Measurements from ENCODE around the gene C22orf23. TPM values are rescaled to one million over a fixed set of nuclear protein-coding genes. Genes with fewer than 3 reads are reported as not detected.

Gene C22orf23
- total and polyA plus RNA-seq, 10 of the 15 experiments (the other 5 are each of a cell fraction or from before 2014, with no cell fraction given), result 0.04 to 0.38 (median 0.11) TPM; not detected in 5

DNA sequence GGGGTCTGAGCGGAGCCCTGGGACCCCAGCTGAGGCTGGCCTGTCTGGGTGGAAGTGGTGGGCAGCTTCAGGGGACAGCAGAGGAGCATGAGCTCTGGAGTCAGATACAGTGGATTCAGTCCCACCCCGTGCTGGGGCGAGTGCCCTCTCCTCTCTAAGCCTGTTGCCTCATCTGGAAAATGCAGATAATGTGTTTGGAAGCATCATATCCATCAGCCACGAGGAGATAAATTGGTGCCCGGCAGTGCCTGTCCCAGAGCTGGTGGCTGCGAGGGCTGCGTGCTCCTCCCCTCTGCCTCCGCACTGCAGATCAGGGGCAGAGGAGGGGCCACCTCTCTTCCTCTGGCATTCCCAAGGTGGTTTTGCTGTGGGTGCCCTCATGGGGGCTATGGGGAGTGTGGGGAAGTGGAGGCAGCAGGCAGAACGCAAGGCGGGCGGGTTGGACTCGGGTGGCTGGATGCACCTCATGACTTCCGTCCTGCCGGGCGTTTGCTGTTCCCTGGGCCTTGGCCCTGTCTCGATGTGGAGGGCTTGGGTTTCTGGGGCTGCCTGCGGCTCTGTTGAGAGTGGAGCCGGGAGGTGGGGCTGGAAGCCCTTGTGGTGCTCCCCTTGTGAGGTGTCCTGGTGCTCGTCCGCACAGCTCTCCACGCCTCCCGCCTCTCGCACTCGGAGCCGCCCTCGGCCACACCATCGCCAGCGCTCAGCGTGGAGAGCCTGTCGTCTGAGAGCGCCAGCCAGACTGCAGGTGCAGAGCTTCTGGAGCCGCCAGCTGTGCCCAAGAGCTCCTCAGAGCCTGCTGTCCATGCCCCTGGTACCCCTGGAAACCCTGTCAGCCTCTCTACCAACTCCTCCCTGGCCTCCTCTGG, 26.4 kb downstream of the C22orf23 start:
- H3K36me3 ChIP-seq (ENCODE audit: control insufficient read depth in 2 of 2, insufficient read depth in 2 of 2, low read length in 1 of 2), result peaks cover 3 to 6% of the 10 kb centered on the region in 2 experiments; a peak in 3 of 4 replicates
- ChIA-PET CTCF (interaction anchor here (0.6 kb wide), 1 partner anchor 737 kb away, joined by 3 read pairs; no protein-coding TSS in a partner anchor), RAD21 (ENCODE audit: unreplicated experiment) (no interaction called here)

More for the DNA sequence above, 26.4 kb downstream of the C22orf23 start:
- 88% methylated on average over 32 of the region's 32 CpGs for WGBS (ENCODE audit: insufficient coverage, insufficient replicate concordance, low lambda C conversion rate, missing lambda C conversion rate)
- no peak for DNase-seq (ENCODE audit: low read depth, low spot score)
- 0 out of 2 replicates have a peak, but pooled peaks cover 3% of the 10 kb centered on the region for H3K4me1 ChIP-seq (ENCODE audit: control insufficient read depth, insufficient read depth, low read length)
- H3K9me3 ChIP-seq (replicated peaks; ENCODE audit: control insufficient read depth, insufficient read depth, low read length), result no peaks in the 10 kb centered on the region
- FAIRE-seq, result no peak
- no TSS peak for BruUV-seq (replicated peaks)
- H3K9ac ChIP-seq (ENCODE audit: control insufficient read depth, insufficient read depth, low read length), result no peak overlapping the region
- H3K4me2 ChIP-seq (ENCODE audit: control insufficient read depth, insufficient read depth), result no peak overlapping the region
- ATAC-seq, result no peak
- no peaks in the 10 kb centered on the region for H4K20me1 ChIP-seq (ENCODE audit: control insufficient read depth, insufficient read depth)
- H3K79me2 ChIP-seq (ENCODE audit: control insufficient read depth, insufficient read depth, low read length), result no peaks in the 10 kb centered on the region
- ChIA-PET POLR2A (no interaction called here), SMC1A (ENCODE audit: uncharacterized antibody, unreplicated experiment) (no interaction called here)
- H3K4me3 ChIP-seq, result no peak overlapping the region
- in situ Hi-C loops (cut with MboI) (no loop called here), intact Hi-C loops (cut with micrococcal nuclease; ENCODE audit: unreplicated experiment) (no loop called here)
- H3K27me3 ChIP-seq (replicated peaks in 1 of 2; ENCODE audit: control insufficient read depth in 2 of 2, insufficient read depth in 2 of 2, low read length in 1 of 2), result no peaks in the 10 kb centered on the region
- H2AFZ ChIP-seq (ENCODE audit: control insufficient read depth, low read depth, low read length), result no peak overlapping the region
- no peak overlapping the region for H3K27ac ChIP-seq (ENCODE audit: control insufficient read depth, insufficient read depth)
- no peak for TF ChIP-seq GABPA (IDR thresholded peaks at IDR 0.05; ENCODE audit: low read depth)
- TF ChIP-seq USF2 (IDR thresholded peaks at IDR 0.05; ENCODE audit: borderline replicate concordance, low read depth, low read length), result no peak
- TF ChIP-seq RUNX3 (IDR thresholded peaks at IDR 0.05; ENCODE audit: low read length), result no peak
- TF ChIP-seq, protein P1, sequence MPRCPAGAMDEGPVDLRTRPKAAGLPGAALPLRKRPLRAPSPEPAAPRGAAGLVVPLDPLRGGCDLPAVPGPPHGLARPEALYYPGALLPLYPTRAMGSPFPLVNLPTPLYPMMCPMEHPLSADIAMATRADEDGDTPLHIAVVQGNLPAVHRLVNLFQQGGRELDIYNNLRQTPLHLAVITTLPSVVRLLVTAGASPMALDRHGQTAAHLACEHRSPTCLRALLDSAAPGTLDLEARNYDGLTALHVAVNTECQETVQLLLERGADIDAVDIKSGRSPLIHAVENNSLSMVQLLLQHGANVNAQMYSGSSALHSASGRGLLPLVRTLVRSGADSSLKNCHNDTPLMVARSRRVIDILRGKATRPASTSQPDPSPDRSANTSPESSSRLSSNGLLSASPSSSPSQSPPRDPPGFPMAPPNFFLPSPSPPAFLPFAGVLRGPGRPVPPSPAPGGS (IDR thresholded peaks at IDR 0.05; ENCODE audit: borderline replicate concordance, insufficient read depth, low read depth, low read length, poor library complexity, severe bottlenecking), result no peak
- TF ChIP-seq, protein P2, sequence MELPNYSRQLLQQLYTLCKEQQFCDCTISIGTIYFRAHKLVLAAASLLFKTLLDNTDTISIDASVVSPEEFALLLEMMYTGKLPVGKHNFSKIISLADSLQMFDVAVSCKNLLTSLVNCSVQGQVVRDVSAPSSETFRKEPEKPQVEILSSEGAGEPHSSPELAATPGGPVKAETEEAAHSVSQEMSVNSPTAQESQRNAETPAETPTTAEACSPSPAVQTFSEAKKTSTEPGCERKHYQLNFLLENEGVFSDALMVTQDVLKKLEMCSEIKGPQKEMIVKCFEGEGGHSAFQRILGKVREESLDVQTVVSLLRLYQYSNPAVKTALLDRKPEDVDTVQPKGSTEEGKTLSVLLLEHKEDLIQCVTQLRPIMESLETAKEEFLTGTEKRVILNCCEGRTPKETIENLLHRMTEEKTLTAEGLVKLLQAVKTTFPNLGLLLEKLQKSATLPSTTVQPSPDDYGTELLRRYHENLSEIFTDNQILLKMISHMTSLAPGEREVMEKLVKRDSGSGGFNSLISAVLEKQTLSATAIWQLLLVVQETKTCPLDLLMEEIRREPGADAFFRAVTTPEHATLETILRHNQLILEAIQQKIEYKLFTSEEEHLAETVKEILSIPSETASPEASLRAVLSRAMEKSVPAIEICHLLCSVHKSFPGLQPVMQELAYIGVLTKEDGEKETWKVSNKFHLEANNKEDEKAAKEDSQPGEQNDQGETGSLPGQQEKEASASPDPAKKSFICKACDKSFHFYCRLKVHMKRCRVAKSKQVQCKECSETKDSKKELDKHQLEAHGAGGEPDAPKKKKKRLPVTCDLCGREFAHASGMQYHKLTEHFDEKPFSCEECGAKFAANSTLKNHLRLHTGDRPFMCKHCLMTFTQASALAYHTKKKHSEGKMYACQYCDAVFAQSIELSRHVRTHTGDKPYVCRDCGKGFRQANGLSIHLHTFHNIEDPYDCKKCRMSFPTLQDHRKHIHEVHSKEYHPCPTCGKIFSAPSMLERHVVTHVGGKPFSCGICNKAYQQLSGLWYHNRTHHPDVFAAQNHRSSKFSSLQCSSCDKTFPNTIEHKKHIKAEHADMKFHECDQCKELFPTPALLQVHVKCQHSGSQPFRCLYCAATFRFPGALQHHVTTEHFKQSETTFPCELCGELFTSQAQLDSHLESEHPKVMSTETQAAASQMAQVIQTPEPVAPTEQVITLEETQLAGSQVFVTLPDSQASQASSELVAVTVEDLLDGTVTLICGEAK (IDR thresholded peaks at IDR 0.05; ENCODE audit: borderline replicate concordance), result no peak
- TF ChIP-seq BRCA1 (IDR thresholded peaks at IDR 0.05; ENCODE audit: low read depth, low read length), result no peak
- TF ChIP-seq, protein P3, sequence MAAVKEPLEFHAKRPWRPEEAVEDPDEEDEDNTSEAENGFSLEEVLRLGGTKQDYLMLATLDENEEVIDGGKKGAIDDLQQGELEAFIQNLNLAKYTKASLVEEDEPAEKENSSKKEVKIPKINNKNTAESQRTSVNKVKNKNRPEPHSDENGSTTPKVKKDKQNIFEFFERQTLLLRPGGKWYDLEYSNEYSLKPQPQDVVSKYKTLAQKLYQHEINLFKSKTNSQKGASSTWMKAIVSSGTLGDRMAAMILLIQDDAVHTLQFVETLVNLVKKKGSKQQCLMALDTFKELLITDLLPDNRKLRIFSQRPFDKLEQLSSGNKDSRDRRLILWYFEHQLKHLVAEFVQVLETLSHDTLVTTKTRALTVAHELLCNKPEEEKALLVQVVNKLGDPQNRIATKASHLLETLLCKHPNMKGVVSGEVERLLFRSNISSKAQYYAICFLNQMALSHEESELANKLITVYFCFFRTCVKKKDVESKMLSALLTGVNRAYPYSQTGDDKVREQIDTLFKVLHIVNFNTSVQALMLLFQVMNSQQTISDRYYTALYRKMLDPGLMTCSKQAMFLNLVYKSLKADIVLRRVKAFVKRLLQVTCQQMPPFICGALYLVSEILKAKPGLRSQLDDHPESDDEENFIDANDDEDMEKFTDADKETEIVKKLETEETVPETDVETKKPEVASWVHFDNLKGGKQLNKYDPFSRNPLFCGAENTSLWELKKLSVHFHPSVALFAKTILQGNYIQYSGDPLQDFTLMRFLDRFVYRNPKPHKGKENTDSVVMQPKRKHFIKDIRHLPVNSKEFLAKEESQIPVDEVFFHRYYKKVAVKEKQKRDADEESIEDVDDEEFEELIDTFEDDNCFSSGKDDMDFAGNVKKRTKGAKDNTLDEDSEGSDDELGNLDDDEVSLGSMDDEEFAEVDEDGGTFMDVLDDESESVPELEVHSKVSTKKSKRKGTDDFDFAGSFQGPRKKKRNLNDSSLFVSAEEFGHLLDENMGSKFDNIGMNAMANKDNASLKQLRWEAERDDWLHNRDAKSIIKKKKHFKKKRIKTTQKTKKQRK (IDR thresholded peaks at IDR 0.05; ENCODE audit: low read depth, low read length), result no peak
- TF ChIP-seq SMAD1 (IDR thresholded peaks at IDR 0.05; ENCODE audit: low read depth, partially characterized antibody), result no peak

All from GM12878 (cell line).